ENCODE results near the gene XAB2. TPM values are rescaled to one million over a fixed set of nuclear protein-coding genes. Genes with fewer than 3 reads are reported as not detected.

The XAB2 gene
- 21.8 TPM for total RNA-seq
- long read RNA-seq, transcript XAB2-201 (19 exons, 2,667 nt), result major isoform, 6 of 20 reads
- long read RNA-seq, partial matches to known transcripts, result 13 of 20 reads
- long read RNA-seq, other reads (novel, unspliced or antisense), result 1 of 20 reads

DNA sequence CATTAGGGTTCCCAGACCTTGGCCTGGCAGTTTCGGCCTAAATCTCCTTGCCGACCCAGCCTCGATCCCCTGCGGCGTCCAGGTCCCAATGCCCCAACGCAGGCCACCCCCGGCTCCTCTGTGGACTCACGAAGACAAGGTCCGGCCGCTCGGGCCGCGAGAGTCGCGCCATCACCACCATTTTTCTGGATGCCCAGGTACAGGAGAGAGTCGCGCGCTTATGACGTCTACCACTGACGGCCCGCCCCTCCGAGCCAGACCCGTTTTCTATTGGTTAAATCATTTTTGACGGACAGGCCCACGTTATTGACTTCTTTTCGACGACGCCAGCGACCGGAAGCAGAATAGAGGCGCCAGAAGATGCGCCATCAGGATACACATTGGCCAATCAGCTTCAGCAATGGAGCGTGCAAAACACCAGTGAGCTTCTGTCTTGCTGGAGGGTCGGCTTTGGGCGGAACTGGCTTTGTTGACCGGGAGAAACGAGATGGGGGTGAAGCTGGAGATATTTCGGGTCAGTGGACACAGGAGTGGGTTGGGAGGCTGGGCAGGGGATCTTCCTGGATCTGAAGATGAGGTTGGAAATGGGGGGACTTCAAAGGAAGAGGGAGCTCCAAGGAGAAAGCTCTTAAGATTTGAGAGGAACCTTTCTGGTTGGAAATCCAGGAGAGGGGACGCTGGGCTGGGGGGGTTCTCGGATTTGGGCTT lies at the start of gene XAB2, which contains the start of gene PET100:
Gene XAB2, minus strand, starts transcription at position 199 of the 708 bp plus-strand sequence. Its CDS starts 18 bp downstream, at position 181.
Gene PET100, plus strand, starts transcription at position 447 of the 708 bp plus-strand sequence. Its CDS starts 41 bp downstream, at position 488.
- intact Hi-C loops (cut with DNase I), result no loop called here
- DNase-seq (ENCODE audit: low spot score), result peak; percentile 97

GRCh38 chr19:7677669-7678311 lies 48.4 kb upstream of the XAB2 start:
- DNase-seq (ENCODE audit: low spot score), result no peak
- intact Hi-C loops (cut with DNase I), result loop anchor here (5.0 kb wide), 1 partner anchor 110 kb away; no protein-coding TSS in a partner anchor

DNA sequence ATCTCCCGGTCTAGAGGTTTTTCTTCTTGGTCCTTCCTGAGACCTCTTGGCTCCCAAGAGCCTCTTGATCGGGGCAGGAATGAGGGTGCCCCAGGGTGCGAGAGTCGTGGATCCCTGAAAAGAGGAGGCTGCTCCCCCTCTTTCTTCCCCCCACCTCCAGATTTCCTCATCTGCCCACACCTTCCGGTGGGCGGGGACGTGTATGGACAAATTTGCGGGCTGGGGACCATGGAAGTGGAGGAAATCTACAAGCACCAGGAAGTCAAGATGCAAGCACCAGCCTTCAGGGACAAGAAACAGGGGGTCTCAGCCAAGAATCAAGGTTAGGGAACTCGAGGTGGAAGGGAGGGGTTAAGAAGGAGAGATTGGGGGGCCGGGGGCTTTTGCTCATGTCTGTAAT lies 47.5 kb upstream of the XAB2 start, which contains the start of gene MCEMP1:
Gene MCEMP1, plus strand, starts transcription at position 237 of the 400 bp plus-strand sequence. Its CDS starts 31 bp downstream, at position 268.
- intact Hi-C loops (cut with DNase I), result loop anchor here (5.0 kb wide), 1 partner anchor 110 kb away; no protein-coding TSS in a partner anchor
- peak; percentile 87 for DNase-seq (ENCODE audit: low spot score)

DNA sequence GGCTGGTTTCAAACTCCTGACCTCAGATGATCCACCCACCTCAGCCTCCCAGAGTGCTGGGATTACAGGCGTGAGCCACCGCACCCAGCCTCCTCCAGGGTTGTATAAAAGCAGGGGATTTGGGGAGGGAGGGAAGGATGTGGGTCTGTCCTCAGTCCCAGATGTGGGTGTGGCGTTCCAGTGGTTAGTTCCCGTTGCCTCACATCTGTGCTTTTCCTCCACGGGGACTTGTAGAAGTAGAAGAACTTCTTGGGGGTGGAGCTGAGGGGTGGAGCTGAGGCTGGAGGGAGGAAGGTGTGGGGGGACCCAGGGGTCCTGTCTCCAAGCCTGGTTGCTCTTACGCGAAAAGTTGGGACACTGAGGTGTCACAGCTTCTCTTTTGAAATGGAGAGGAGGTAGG lies 47.0 kb upstream of the XAB2 start:
- intact Hi-C loops (cut with DNase I), result loop anchor here (5.0 kb wide), 1 partner anchor 109 kb away; no protein-coding TSS in a partner anchor
- DNase-seq (ENCODE audit: low spot score), result no peak

DNA sequence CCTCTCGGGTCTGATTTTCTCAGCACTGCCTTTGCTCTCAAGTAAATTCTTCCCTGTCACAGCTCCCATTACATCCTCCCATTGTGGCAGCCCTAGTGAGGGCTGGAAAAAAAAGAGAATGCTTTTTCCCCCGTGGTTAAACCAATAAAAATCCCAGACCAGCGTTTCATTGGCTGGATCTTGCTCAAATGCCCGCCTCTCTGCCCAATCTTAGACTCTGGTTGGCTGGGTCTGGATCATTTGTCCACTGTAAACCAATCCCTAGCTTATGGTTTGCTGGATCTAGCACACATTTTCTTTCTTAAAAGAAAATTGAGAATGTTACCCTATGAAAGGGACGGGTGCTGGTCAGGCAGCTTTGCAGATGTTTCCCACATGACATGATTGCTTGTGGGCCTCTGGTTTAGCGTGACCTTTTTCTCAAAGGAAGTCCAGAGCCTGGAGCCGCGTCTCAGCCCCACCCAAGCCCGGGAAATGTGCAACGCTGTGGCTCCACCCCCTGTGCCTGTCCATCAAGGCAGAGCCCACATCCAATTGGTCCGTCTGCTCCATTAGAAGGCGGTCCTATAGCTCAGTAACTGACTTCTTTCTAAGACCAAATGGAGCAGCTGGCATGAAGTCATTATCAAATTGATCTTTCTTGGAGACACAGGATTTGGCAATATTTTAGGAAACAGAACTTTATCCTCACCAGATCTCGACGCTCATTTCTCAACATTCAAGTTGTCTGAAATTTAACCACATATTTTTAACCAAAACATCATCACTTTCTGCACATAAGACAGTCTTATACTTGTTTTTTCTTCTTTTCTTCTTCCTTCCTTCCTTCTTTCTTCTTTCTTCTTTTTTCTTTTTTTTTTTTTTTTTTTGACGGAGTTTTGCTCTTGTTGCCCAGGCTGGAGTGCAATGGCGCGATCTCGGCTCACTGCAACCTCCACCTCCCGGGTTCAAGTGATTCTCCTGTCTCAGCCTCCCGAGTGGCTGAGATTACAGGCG lies 45.0 kb upstream of the XAB2 start:
- intact Hi-C loops (cut with DNase I), result loop anchor here (5.0 kb wide), 1 partner anchor 107 kb away; no protein-coding TSS in a partner anchor

DNA sequence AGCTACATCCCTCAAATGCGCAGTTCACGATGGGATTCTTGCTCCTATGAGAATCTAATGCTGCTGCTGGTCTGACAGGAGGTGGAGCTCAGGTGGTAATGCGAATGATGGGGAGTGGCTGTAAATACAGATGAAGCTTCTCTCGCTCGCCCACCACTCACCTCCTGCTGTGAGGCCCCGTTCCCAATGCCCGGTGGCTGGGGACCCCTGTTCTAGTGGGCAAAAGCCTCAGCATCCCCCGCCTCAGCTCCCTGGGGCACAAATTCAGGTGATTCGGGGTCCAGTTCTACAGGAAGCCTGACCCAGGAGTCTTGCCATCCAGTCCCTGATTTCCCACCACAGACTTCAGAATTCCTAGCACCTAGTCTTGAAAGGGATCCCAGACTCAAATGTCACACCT lies 43.2 kb upstream of the XAB2 start:
- DNase-seq (ENCODE audit: low spot score), result no peak
- intact Hi-C loops (cut with DNase I), result no loop called here

More for the DNA sequence above, 45.0 kb upstream of the XAB2 start:
- DNase-seq (ENCODE audit: low spot score), result peak; percentile 94

DNA sequence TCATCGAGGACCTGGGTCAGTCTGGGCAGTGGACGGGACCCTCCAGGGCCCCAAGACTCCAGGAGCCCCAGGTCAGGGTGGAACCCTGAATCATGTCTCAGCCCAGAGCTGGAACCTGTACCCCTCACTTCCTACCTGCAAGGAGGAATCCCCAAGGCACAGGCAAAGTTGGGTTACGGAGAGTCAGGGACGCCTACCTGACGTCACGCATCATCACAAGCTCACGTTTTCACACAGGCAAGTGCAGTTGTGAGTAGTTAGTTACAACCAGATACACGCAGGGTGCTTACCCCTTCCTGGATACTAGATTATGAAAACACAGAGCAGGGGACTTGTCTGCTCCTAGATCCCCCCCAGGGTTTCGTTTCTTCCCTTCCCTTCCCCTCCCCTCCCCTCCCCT lies 41.4 kb upstream of the XAB2 start:
- DNase-seq (ENCODE audit: low spot score), result no peak
- intact Hi-C loops (cut with DNase I), result no loop called here

- DNase-seq (ENCODE audit: low spot score), result peak; percentile 82
- intact Hi-C loops (cut with DNase I), result no loop called here
Measured at GRCh38 chr19:7670150-7670783, 40.9 kb upstream of the XAB2 start.

DNA sequence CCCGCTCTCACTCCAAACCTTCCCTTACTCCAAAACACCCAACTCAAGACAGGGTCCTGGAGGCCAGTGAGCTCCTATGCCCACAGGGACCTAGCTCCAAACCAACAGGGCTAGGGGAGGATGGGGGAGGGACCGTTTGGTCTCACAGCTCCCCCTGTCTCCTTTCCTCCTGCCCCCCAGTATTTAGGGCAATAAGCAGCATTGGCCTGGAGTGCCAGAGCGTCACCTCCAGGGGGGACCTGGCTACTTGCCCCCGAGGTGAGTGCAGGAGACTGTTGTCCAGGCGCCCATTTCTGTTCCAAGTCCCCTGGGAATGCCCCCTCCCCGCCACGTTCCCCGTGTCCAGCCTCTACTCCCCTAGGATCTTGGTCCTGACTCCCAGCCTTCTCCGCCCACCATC lies 40.3 kb upstream of the XAB2 start:
- DNase-seq (ENCODE audit: low spot score), result no peak
- intact Hi-C loops (cut with DNase I), result no loop called here

- DNase-seq (ENCODE audit: low spot score), result no peak
- intact Hi-C loops (cut with DNase I), result no loop called here
Measured at GRCh38 chr19:7668842-7669241, 39.5 kb upstream of the XAB2 start, which contains the start of gene RETN. Gene RETN, plus strand, starts transcription at chr19:7669049. Its CDS starts 278 bp downstream, at chr19:7669327.

GRCh38 chr19:7665076-7665475 lies 35.7 kb upstream of the XAB2 start:
- intact Hi-C loops (cut with DNase I), result no loop called here
- DNase-seq (ENCODE audit: low spot score), result no peak

- intact Hi-C loops (cut with DNase I), result no loop called here
Measured at GRCh38 chr19:7663706-7664105, 34.4 kb upstream of the XAB2 start.

DNA sequence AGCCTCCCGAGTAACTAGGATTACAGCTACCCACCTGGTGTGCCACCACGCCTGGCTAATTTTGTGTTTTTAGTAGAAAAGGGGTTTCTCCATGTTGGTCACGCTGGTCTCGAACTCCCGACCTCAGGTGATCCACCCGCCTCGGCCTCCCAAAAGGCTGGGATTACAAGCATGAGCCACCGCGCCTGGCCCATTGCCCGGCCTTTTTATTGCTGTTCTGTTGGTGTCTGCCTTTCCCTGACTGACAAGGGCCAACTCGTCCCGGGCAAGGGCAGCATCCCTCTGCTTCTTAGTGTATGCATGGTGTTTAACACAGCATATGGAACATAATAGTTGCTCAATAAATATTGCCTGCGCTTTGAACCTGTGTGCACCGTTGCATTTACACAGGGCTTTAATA lies 33.3 kb upstream of the XAB2 start:
- intact Hi-C loops (cut with DNase I), result no loop called here
- no peak for DNase-seq (ENCODE audit: low spot score)

More at GRCh38 chr19:7663706-7664105, 34.4 kb upstream of the XAB2 start:
- DNase-seq (ENCODE audit: low spot score), result no peak

GRCh38 chr19:7661744-7662538 lies 32.6 kb upstream of the XAB2 start:
- no peak for DNase-seq (ENCODE audit: low spot score)
- intact Hi-C loops (cut with DNase I), result no loop called here

- no peak for DNase-seq (ENCODE audit: low spot score)
- intact Hi-C loops (cut with DNase I), result no loop called here
Measured at GRCh38 chr19:7658219-7658686, 28.9 kb upstream of the XAB2 start.

GRCh38 chr19:7657131-7657751 lies 27.9 kb upstream of the XAB2 start:
- DNase-seq (ENCODE audit: low spot score), result no peak
- intact Hi-C loops (cut with DNase I), result no loop called here

DNA sequence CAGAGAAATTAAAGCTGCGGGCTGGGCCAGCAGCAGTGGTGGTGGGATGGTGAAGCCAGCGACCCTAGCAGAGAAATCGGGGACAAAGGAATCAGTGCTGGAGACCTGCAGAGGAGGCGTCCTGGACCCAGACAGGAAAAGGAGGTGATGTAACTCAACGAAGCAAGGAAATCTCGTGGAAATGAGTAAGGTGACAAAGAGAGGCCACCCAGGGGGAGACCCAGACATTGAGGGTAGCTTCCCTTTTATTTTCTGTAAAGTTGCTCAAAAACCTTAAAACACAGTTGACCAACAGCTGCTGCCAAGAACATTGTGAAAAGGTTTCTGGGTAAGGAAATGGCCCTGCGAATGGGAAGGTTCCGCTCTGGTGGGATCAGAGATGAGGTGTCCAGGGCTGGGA lies 26.2 kb upstream of the XAB2 start:
- DNase-seq (ENCODE audit: low spot score), result no peak
- intact Hi-C loops (cut with DNase I), result no loop called here

Data from cardiac septum (tissue), 1 donor.